Adipocyte (in vitro differentiated cells): ENCODE results near the gene SCAMP3.
A peak's percentile ranks its signal among the peaks of the same experiment; 100 is the strongest.
"Not testable (repeated sequence)": the region's sequence is repeated elsewhere in the genome, so short reads cannot be mapped to it uniquely, and the experiment has no call there.

Source experiments
- DNase-seq: peaks from one replicate; pipeline ENCODE4 v3.0.0-alpha.2; 2015; ENCODE audit warnings: low read depth
- H3K27me3 ChIP-seq: replicated peaks from 2 replicates; pipeline ENCODE4 v1.7.0; 2013; ENCODE audit warnings: mild to moderate bottlenecking, low read length, moderate library complexity; ENCODE audit not compliant: control insufficient read depth, insufficient read depth
- H3K36me3 ChIP-seq: 2 replicates; pipeline ENCODE4 v1.7.0; 2013; ENCODE audit warnings: low read length, mild to moderate bottlenecking, moderate library complexity; ENCODE audit not compliant: control insufficient read depth, insufficient read depth, severe bottlenecking
- H3K4me1 ChIP-seq: 2 replicates; pipeline ENCODE4 v1.7.0; 2013; ENCODE audit warnings: mild to moderate bottlenecking, low read length, moderate library complexity; ENCODE audit not compliant: control insufficient read depth, insufficient read depth
- H3K4me3 ChIP-seq: 2 replicates; pipeline ENCODE4 v1.7.0; 2013; ENCODE audit warnings: mild to moderate bottlenecking, low read length, moderate library complexity
- H3K9ac ChIP-seq: 2 replicates; pipeline ENCODE4 v1.7.0; 2013; ENCODE audit warnings: mild to moderate bottlenecking, low read length, moderate library complexity
- H3K9me3 ChIP-seq: 2 replicates; pipeline ENCODE4 v1.7.0; 2013; ENCODE audit warnings: mild to moderate bottlenecking, low read length, moderate library complexity; ENCODE audit not compliant: control insufficient read depth

SCAMP3 gene

DNA sequence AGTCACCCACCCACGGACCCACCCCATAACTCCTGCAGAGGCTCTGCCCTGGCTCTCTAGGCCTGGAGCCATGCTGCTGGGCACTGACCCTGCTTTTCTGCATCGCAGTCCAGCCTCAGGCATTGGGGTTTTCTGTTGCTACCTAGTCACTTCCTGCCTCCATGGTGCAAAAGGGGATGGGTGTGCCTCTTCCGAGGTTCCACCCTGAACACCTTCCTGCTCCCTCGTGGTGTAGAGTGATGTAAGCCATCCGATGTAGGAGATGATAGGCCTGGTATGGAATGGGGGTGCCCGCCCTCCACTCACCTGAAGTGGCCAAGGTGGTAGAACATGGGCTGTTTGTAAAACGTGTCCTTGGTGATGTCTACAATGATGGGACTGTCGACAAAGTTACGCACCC, 26.8 kb downstream of the SCAMP3 start:
- DNase-seq, H3K9ac ChIP-seq, H3K27me3 ChIP-seq, H3K4me3 ChIP-seq, H3K9me3 ChIP-seq: not testable (repeated sequence)
- H3K36me3 ChIP-seq = peaks cover 27% of the 10 kb centered on the region
- peaks cover 10% of the 10 kb centered on the region for H3K4me1 ChIP-seq

DNA sequence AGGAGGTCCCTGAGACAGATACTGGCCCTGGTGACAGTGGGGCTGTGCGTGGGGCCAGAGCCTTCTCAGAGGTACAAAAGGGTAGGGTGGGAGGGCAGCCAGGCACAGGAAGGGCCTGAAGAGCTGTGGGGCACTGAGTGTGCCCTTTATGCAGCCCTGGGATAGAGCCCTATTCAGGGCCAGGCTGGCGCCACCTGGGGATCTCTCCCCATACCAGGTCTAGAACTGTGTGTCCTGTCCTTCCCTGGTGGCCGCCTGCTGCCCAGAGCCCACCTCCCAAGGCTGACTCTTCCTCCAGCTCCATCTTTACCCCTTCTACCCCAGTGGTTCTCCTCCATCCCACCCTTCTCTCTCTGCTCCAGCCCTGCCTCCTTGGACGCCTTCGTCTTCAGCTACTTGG, 28.7 kb downstream of the SCAMP3 start:
- not testable (repeated sequence) for H3K27me3 ChIP-seq, DNase-seq, H3K9ac ChIP-seq, H3K9me3 ChIP-seq, H3K4me3 ChIP-seq, H3K4me1 ChIP-seq
- peaks cover 22% of the 10 kb centered on the region for H3K36me3 ChIP-seq

GRCh38 chr1:155232001-155232978, 29.9 kb downstream of the SCAMP3 start:
- H3K27me3 ChIP-seq, H3K9me3 ChIP-seq, H3K4me3 ChIP-seq: not testable (repeated sequence)
- DNase-seq = peak; percentile 48
- Histone ChIP-seq H3K4me1 (peaks cover 15% of the 10 kb centered on the region), H3K9ac (peak overlapping the region; percentile 42), H3K36me3 (peaks cover 14% of the 10 kb centered on the region)

- not testable (repeated sequence) for H3K9me3 ChIP-seq, H3K36me3 ChIP-seq, DNase-seq, H3K27me3 ChIP-seq, H3K4me3 ChIP-seq
- peaks cover 22% of the 10 kb centered on the region for H3K4me1 ChIP-seq
- peak overlapping the region; percentile 25 for H3K9ac ChIP-seq
Observed at GRCh38 chr1:155231302-155231701, 30.9 kb downstream of the SCAMP3 start.

DNA sequence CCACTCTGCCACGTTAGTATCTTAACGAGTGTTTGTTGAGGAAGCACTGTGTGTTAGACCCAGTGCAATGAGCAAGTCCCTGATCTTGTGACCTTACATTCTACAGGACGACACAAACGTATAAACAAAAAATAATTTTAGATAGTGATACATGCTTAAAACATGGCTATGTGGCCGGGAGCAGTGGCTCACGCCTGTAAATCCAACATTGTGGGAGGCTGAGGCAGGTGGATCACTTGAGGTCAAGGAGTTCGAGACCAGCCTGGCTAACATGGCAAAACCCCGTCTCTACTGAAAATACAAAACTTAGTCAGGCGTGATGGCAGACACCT, 34.1 kb downstream of the SCAMP3 start:
- H3K36me3 ChIP-seq = no peaks in the 10 kb centered on the region
- DNase-seq = no peak
- no peaks in the 10 kb centered on the region for H3K9me3 ChIP-seq

GRCh38 chr1:155227261-155228095, 34.7 kb downstream of the SCAMP3 start:
- Histone ChIP-seq H3K36me3 (no peaks in the 10 kb centered on the region), H3K4me3 (peak overlapping the region; percentile 92), H3K4me1 (peaks cover 45% of the 10 kb centered on the region), H3K9me3 (no peaks in the 10 kb centered on the region), H3K27me3 (no peaks in the 10 kb centered on the region), H3K9ac (peak overlapping the region; percentile 95)
- DNase-seq = peak; percentile 100

More for the DNA sequence above, 34.1 kb downstream of the SCAMP3 start:
- peaks cover 48% of the 10 kb centered on the region for H3K4me1 ChIP-seq
- no peaks in the 10 kb centered on the region for H3K27me3 ChIP-seq
- peak overlapping the region; percentile 95 for H3K9ac ChIP-seq
- H3K4me3 ChIP-seq = peak overlapping the region; percentile 92

GRCh38 chr1:155226910-155227260, 35.3 kb downstream of the SCAMP3 start:
- H3K36me3 ChIP-seq = no peaks in the 10 kb centered on the region
- H3K9me3 ChIP-seq = no peaks in the 10 kb centered on the region
- H3K4me1 ChIP-seq = peaks cover 41% of the 10 kb centered on the region
- peak overlapping the region; percentile 95 for H3K9ac ChIP-seq
- H3K4me3 ChIP-seq = peak overlapping the region; percentile 92
- DNase-seq = peak; percentile 77
- H3K27me3 ChIP-seq = no peaks in the 10 kb centered on the region

- Histone ChIP-seq H3K9me3 (no peaks in the 10 kb centered on the region), H3K27me3 (no peaks in the 10 kb centered on the region), H3K4me3 (peak overlapping the region; percentile 92), H3K9ac (peak overlapping the region; percentile 95), H3K36me3 (no peaks in the 10 kb centered on the region), H3K4me1 (peaks cover 38% of the 10 kb centered on the region)
- peak; percentile 86 for DNase-seq
Observed at GRCh38 chr1:155226188-155226909, 35.8 kb downstream of the SCAMP3 start.

DNA sequence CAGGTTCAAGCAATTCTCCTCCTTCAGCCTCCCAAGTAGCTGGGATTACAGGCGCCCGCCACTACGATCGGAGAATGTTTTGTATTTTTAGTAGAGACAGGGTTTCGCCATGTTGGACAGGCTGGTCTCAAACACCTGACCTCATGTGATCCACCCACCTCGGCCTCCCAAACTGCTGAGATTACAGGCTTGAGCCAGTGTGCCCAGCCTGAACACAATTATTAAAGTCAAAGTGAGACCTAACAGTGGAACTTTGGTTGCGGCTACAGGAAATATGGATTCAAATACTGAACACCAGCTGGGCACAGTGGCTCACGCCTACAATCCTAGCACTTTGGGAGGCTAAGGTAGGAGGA, 36.8 kb downstream of the SCAMP3 start:
- not testable (repeated sequence) for H3K36me3 ChIP-seq, DNase-seq, H3K27me3 ChIP-seq, H3K9me3 ChIP-seq
- peaks cover 38% of the 10 kb centered on the region for H3K4me1 ChIP-seq
- peak overlapping the region; percentile 95 for H3K9ac ChIP-seq
- peak overlapping the region; percentile 92 for H3K4me3 ChIP-seq

DNA sequence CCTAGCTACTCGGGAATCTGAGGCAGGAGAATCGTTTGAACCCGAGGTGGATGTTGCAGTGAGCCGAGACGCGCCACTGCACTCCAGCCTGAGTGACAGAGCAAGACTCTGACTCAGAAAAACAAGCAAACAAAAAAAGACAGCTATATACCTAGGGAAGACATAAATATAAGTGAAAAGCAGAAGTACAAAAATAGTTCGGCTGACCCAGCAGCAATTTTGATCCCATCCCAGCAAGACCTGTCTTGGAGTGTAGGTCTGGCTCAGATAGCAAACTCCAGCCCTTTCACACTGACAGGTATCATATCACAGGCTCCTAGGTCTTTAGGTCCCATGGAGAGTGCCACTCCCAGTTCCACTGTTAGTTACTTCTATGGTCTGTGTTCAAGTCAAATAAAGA, 39.1 kb downstream of the SCAMP3 start:
- Histone ChIP-seq H3K9me3 (no peaks in the 10 kb centered on the region), H3K4me1 (peaks cover 51% of the 10 kb centered on the region), H3K27me3 (no peaks in the 10 kb centered on the region), H3K4me3 (no peak overlapping the region), H3K9ac (no peak overlapping the region), H3K36me3 (no peaks in the 10 kb centered on the region)
- no peak for DNase-seq
